ENCODE measurements around the gene MYT1. TPM values are rescaled to one million over a fixed set of nuclear protein-coding genes. Genes with fewer than 3 reads are reported as not detected.

The MYT1 gene
- total and polyA plus RNA-seq, 3 donors from 2014 or later, result 1.7 to 22.2 (median 2.9) TPM

DNA sequence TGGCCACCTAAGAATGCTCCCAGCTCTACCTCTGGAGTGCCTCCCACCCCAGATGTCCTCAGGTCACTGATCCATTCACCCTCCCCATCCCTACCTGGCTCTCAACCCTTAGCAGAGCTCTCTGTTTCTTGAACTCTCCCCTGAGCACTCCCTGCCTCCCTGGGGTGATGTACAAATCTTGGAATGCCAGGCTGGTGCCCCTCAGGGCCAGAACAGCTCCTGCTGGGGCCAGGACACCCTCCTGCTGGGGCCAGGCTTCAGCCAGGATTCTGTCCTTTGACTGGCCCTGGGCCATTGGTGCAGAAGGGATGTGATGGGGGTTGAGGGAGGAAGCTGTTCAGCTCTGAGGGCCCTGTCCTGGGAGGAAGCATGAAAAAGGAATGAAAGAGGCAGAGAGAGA is 30.0 kb downstream of the MYT1 start:
- no peak for DNase-seq
- TF ChIP-seq, protein P1, sequence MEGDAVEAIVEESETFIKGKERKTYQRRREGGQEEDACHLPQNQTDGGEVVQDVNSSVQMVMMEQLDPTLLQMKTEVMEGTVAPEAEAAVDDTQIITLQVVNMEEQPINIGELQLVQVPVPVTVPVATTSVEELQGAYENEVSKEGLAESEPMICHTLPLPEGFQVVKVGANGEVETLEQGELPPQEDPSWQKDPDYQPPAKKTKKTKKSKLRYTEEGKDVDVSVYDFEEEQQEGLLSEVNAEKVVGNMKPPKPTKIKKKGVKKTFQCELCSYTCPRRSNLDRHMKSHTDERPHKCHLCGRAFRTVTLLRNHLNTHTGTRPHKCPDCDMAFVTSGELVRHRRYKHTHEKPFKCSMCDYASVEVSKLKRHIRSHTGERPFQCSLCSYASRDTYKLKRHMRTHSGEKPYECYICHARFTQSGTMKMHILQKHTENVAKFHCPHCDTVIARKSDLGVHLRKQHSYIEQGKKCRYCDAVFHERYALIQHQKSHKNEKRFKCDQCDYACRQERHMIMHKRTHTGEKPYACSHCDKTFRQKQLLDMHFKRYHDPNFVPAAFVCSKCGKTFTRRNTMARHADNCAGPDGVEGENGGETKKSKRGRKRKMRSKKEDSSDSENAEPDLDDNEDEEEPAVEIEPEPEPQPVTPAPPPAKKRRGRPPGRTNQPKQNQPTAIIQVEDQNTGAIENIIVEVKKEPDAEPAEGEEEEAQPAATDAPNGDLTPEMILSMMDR (IDR thresholded peaks at IDR 0.05), result no peak
- no peak for TF ChIP-seq POLR2A (IDR thresholded peaks at IDR 0.05)
- H3K9me3 ChIP-seq, result no peaks in the 10 kb centered on the region
- no peaks in the 10 kb centered on the region for H3K36me3 ChIP-seq (ENCODE audit: low read depth, missing control alignments)
- H3K27me3 ChIP-seq, result no peaks in the 10 kb centered on the region
- intact Hi-C loops (cut with DNase I; ENCODE audit: low total_unique reads), result no loop called here
- no peak overlapping the region for H3K27ac ChIP-seq
- H3K4me3 ChIP-seq, result no peak overlapping the region
- no peaks in the 10 kb centered on the region for H3K4me1 ChIP-seq

DNA sequence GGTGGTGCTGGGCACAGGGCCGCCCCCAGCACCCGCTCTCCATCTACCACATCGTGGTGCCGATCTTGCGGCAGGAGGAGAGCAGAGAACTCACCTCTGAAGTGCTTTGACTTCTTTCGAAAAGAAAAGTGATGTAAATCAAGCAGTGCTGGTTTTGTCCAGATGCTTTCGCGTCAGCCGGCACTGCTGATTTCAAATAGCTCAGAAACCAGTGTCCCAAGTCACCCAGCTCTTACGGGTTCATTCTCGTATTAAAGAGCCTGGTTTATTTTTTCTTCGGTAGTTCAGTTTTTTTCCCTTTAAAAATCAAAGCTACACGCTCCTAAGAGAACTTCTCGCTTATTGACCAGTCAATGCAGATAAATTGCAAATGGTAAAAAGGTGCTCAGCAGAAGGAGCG is 32.1 kb downstream of the MYT1 start:
- Histone ChIP-seq H3K27ac (no peak overlapping the region), H3K4me1 (no peaks in the 10 kb centered on the region), H3K27me3 (no peaks in the 10 kb centered on the region), H3K36me3 (ENCODE audit: low read depth, missing control alignments) (no peaks in the 10 kb centered on the region), H3K9me3 (no peaks in the 10 kb centered on the region), H3K4me3 (no peak overlapping the region)
- TF ChIP-seq, protein P1 (IDR thresholded peaks at IDR 0.05), result no peak
- no peak for TF ChIP-seq POLR2A (IDR thresholded peaks at IDR 0.05)
- no peak for DNase-seq
- WGBS, 2 donors, result 77 to 87% methylated on average over 15 of the region's 15 CpGs
- intact Hi-C loops (cut with DNase I; ENCODE audit: low total_unique reads), result no loop called here

DNA sequence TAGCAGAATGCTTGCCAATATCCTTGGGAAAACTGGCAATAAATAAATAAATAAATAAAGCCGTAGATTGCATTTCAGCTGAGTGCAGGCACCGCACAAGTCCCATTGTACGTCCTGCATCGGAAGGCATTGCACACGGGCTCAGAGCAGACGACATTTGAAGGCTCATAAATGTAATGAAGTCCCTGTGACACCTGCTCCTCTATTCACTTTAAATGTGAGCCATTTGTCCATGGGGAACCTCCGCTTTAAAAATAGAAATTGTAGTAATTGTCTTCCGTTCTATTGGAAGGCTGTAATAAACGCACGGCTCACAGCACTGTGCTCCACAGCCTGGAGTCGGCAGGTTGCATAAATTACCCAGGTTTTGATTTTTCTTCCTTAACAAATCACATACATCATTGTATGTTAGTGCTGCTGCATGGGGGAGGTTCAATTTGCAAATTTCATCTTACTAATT is 32.6 kb downstream of the MYT1 start:
- H3K4me3 ChIP-seq, result no peak overlapping the region
- H3K4me1 ChIP-seq, result no peaks in the 10 kb centered on the region
- H3K27me3 ChIP-seq, result no peaks in the 10 kb centered on the region
- 77 to 78% methylated on average over 11 of the region's 11 CpGs for whole genome bisulfite sequencing, 2 donors
- no peak overlapping the region for H3K27ac ChIP-seq
- DNase-seq, result no peak
- H3K36me3 ChIP-seq (ENCODE audit: low read depth, missing control alignments), result no peaks in the 10 kb centered on the region
- TF ChIP-seq POLR2A (IDR thresholded peaks at IDR 0.05), result no peak
- TF ChIP-seq, protein P1 (IDR thresholded peaks at IDR 0.05), result no peak
- intact Hi-C loops (cut with DNase I; ENCODE audit: low total_unique reads), result no loop called here
- no peaks in the 10 kb centered on the region for H3K9me3 ChIP-seq

DNA sequence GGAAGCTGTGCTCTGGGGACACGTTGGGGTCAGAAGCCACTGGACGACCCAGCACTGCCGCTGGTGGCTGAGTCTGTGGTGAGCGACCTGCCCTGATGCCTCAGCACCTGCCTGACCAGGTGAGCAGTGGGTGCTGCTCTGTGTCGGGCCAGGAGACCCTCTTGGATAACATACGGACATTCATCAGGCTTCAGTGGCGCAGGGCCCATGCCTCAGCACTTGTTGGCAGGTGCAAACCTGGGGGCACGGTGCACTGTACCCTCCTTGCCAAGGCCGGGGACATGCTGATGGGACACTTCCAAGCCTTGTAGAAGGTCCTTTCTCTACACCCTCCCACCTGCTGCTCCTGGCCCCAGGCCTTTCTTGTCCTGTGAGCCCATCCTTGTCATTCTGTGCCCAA is 34.1 kb downstream of the MYT1 start:
- 85 to 89% methylated on average over 7 to 9 of the region's 9 CpGs for WGBS, 2 donors
- H3K27ac ChIP-seq, result no peak overlapping the region
- H3K36me3 ChIP-seq (ENCODE audit: low read depth, missing control alignments), result no peaks in the 10 kb centered on the region
- H3K4me1 ChIP-seq, result no peaks in the 10 kb centered on the region
- no peak for TF ChIP-seq POLR2A (IDR thresholded peaks at IDR 0.05)
- TF ChIP-seq, protein P1 (IDR thresholded peaks at IDR 0.05), result no peak
- intact Hi-C loops (cut with DNase I; ENCODE audit: low total_unique reads), result no loop called here
- no peaks in the 10 kb centered on the region for H3K9me3 ChIP-seq
- no peaks in the 10 kb centered on the region for H3K27me3 ChIP-seq
- no peak for DNase-seq
- no peak overlapping the region for H3K4me3 ChIP-seq

DNA sequence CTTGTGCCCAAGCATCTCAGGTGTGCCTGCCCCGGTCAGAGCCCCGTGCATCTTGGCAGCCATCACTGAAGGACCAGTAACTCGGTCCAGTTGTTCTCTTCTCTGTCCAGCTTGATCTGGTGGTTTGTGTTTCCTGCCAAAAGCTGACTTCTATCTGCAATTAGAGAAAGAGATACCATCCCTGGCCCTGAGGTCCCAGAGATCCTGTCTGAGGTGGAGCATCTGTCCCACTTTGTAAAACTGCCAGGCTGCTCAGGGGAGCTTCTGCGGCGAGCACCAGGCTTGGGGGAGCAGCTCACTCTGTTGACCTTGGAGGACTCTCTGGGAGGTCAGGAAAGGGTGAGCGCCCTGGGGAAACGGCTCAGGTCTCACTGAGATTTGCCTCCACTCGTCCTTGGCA is 35.1 kb downstream of the MYT1 start:
- TF ChIP-seq, protein P1 (IDR thresholded peaks at IDR 0.05), result no peak
- no peak for TF ChIP-seq POLR2A (IDR thresholded peaks at IDR 0.05)
- intact Hi-C loops (cut with DNase I; ENCODE audit: low total_unique reads), result no loop called here
- Histone ChIP-seq H3K4me1 (no peaks in the 10 kb centered on the region), H3K27me3 (no peaks in the 10 kb centered on the region), H3K36me3 (ENCODE audit: low read depth, missing control alignments) (no peaks in the 10 kb centered on the region), H3K9me3 (no peaks in the 10 kb centered on the region), H3K4me3 (no peak overlapping the region), H3K27ac (no peak overlapping the region)
- 38 to 40% methylated on average over 8 of the region's 8 CpGs for WGBS, 2 donors
- no peak for DNase-seq
